Neural cell (in vitro differentiated cells): Measurements from ENCODE around the gene KRTAP5-2. TPM values are rescaled to one million over a fixed set of nuclear protein-coding genes. Genes with fewer than 3 reads are reported as not detected.

Experiments used
- H2AFZ ChIP-seq: fragments of 200-600, 300-800 bp; sonication (generic), shearing (Covaris generic); 2 replicates; pipeline ENCODE4 v1.6.0; 2014; ENCODE audit warnings: low read depth, mild to moderate bottlenecking, antibody characterized with exemption, low read length, moderate library complexity
- H3F3A ChIP-seq: fragments of 200-600 bp; shearing (Covaris generic); 2 replicates; pipeline ENCODE4 v1.6.1; 2016; ENCODE audit warnings: mild to moderate bottlenecking, moderate library complexity, mixed read lengths, antibody characterized with exemption, low read length; ENCODE audit not compliant: insufficient read depth, poor library complexity, severe bottlenecking
- H3K27ac ChIP-seq: fragments of 200-600, 300-800 bp; sonication (generic), shearing (Covaris generic); 2 replicates; pipeline ENCODE4 v1.5.1; 2014; ENCODE audit warnings: mild to moderate bottlenecking, low read length, moderate library complexity
- H3K27me3 ChIP-seq: fragments of 300-800, 200-600 bp; sonication (generic), shearing (Covaris generic); 2 replicates; pipeline ENCODE4 v1.6.0; 2014; ENCODE audit warnings: mild to moderate bottlenecking, low read depth, low read length, moderate library complexity; ENCODE audit not compliant: insufficient read depth
- H3K36me3 ChIP-seq: fragments of 300-800, 200-600 bp; sonication (generic), shearing (Covaris generic); 2 replicates; pipeline ENCODE4 v1.5.1; 2014; ENCODE audit warnings: mild to moderate bottlenecking, antibody characterized with exemption, low read length, moderate library complexity; ENCODE audit not compliant: insufficient read depth
- H3K4me2 ChIP-seq: fragments of 300-800, 200-600 bp; sonication (generic), shearing (Covaris generic); 2 replicates; pipeline ENCODE4 v1.6.0; 2014; ENCODE audit warnings: mild to moderate bottlenecking, low read length
- H3K4me3 ChIP-seq: fragments of 300-800, 200-600 bp; sonication (generic), shearing (Covaris generic); 2 replicates; pipeline ENCODE4 v1.5.1; 2014; ENCODE audit warnings: mild to moderate bottlenecking, low read length, moderate library complexity
- H3K79me2 ChIP-seq: fragments of 200-600 bp; shearing (Covaris generic); replicated peaks from 2 replicates; pipeline ENCODE4 v1.6.0; 2014; ENCODE audit warnings: mild to moderate bottlenecking, low read length, moderate library complexity; ENCODE audit not compliant: insufficient read depth
- H3K9ac ChIP-seq: fragments of 300-800, 200-600 bp; sonication (generic), shearing (Covaris generic); 2 replicates; pipeline ENCODE4 v1.6.1; 2016; ENCODE audit warnings: mild to moderate bottlenecking, low read length, mixed read lengths
- H3K9me2 ChIP-seq: fragments of 200-600 bp; shearing (Covaris generic); 2 replicates; pipeline ENCODE4 v1.6.1; 2016; ENCODE audit warnings: mild to moderate bottlenecking, low read length, mixed read lengths; ENCODE audit not compliant: insufficient read depth
- H3K9me3 ChIP-seq: fragments of 200-600, 300-800 bp; sonication (generic), shearing (Covaris generic); 2 replicates; pipeline ENCODE4 v1.6.1; 2016; ENCODE audit warnings: mild to moderate bottlenecking, mixed run types, low read length, moderate library complexity, mixed read lengths
- H4K20me1 ChIP-seq: fragments of 200-600 bp; shearing (Covaris generic); 2 replicates; pipeline ENCODE4 v1.6.1; 2016; ENCODE audit warnings: mild to moderate bottlenecking, mixed run types; ENCODE audit not compliant: insufficient read depth
- CTCF ChIP-seq: fragments of 450-650 bp; IDR thresholded peaks from 2 replicates; pipeline ENCODE4 v1.5.1; 2014; ENCODE audit warnings: antibody characterized with exemption, mild to moderate bottlenecking, moderate library complexity; ENCODE audit not compliant: poor library complexity, severe bottlenecking
- EP300 ChIP-seq: fragments of 450-650 bp; conservative IDR thresholded peaks from 2 replicates; pipeline ENCODE4 v1.6.1; 2014; ENCODE audit warnings: antibody characterized with exemption, mild to moderate bottlenecking, moderate library complexity; ENCODE audit not compliant: poor library complexity, severe bottlenecking
- EZH2 ChIP-seq: fragments of 200-600, 300-800 bp; shearing (Covaris generic), sonication (generic); IDR thresholded peaks from 2 replicates; pipeline ENCODE4 v1.6.1; 2014; ENCODE audit warnings: antibody characterized with exemption, low read length, borderline replicate concordance, mild to moderate bottlenecking; ENCODE audit not compliant: insufficient read depth, poor library complexity, severe bottlenecking
- MXI1 ChIP-seq: fragments of 450-650 bp; conservative IDR thresholded peaks from 2 replicates; pipeline ENCODE4 v1.6.1; 2014; ENCODE audit warnings: antibody characterized with exemption, mild to moderate bottlenecking; ENCODE audit not compliant: poor library complexity, severe bottlenecking
- POLR2AphosphoS5 ChIP-seq: IDR thresholded peaks from 2 replicates; pipeline ENCODE4 v1.6.1; 2012
- RAD21 ChIP-seq: fragments of 450-650 bp; conservative IDR thresholded peaks from 2 replicates; pipeline ENCODE4 v1.6.1; 2014; ENCODE audit warnings: antibody characterized with exemption, mild to moderate bottlenecking, moderate library complexity
- REST ChIP-seq: IDR thresholded peaks from 2 replicates; pipeline ENCODE4 v1.6.1; 2012; ENCODE audit warnings: borderline replicate concordance
- SMC3 ChIP-seq: fragments of 450-650 bp; conservative IDR thresholded peaks from 2 replicates; pipeline ENCODE4 v1.6.1; 2014; ENCODE audit warnings: antibody characterized with exemption, mild to moderate bottlenecking, moderate library complexity; ENCODE audit not compliant: poor library complexity
- TAF1 ChIP-seq: IDR thresholded peaks from 2 replicates; pipeline ENCODE4 v1.6.1; 2012; ENCODE audit warnings: low read depth
- polyA plus RNA-seq: library from polyadenylated mRNA; depleted of rRNA; stranded (reverse); fragments of >200 nt; gene quantifications from 2 replicates; pipeline ENCODE4 v1.2.3, GENCODE V29; 2014

KRTAP5-2 gene
- polyA plus RNA-seq, 1 donor from 2014 or later, result not detected

GRCh38 chr11:1625541-1625940, 27.4 kb upstream of the KRTAP5-2 start:
- Histone ChIP-seq H3K27ac (no peak overlapping the region), H3K9ac (no peak overlapping the region), H3K27me3 (no peaks in the 10 kb centered on the region), H3K79me2 (no peaks in the 10 kb centered on the region), H3K9me2 (no peaks in the 10 kb centered on the region), H3K4me3 (no peak overlapping the region), H3F3A (no peaks in the 10 kb centered on the region), H3K4me2 (no peak overlapping the region), H3K36me3 (no peaks in the 10 kb centered on the region), H3K9me3 (no peaks in the 10 kb centered on the region), H4K20me1 (no peaks in the 10 kb centered on the region), H2AFZ (no peak overlapping the region)
- TF ChIP-seq REST (no peak), TAF1 (no peak), EP300 (no peak), POLR2AphosphoS5 (no peak), CTCF (no peak), EZH2 (no peak), MXI1 (no peak), SMC3 (no peak), RAD21 (no peak)

GRCh38 chr11:1624621-1625020, 26.5 kb upstream of the KRTAP5-2 start:
- H4K20me1 ChIP-seq, result no peaks in the 10 kb centered on the region
- no peaks in the 10 kb centered on the region for H3K9me2 ChIP-seq
- TF ChIP-seq CTCF, result no peak
- TF ChIP-seq TAF1, result no peak
- TF ChIP-seq RAD21, result no peak
- no peak for TF ChIP-seq MXI1
- no peak for TF ChIP-seq EZH2
- TF ChIP-seq SMC3, result no peak
- TF ChIP-seq REST, result no peak
- no peak for TF ChIP-seq POLR2AphosphoS5
- no peak for TF ChIP-seq EP300
- H3K27me3 ChIP-seq, result no peaks in the 10 kb centered on the region
- no peak overlapping the region for H2AFZ ChIP-seq
- no peaks in the 10 kb centered on the region for H3F3A ChIP-seq
- no peak overlapping the region for H3K4me2 ChIP-seq
- H3K9ac ChIP-seq, result no peak overlapping the region
- no peak overlapping the region for H3K27ac ChIP-seq
- no peaks in the 10 kb centered on the region for H3K9me3 ChIP-seq
- H3K79me2 ChIP-seq, result no peaks in the 10 kb centered on the region
- H3K4me3 ChIP-seq, result no peak overlapping the region
- H3K36me3 ChIP-seq, result no peaks in the 10 kb centered on the region
